Neutrophil (primary cell): ENCODE results near the gene PAQR5.
"Not testable (repeated sequence)": the region's sequence is repeated elsewhere in the genome, so short reads cannot be mapped to it uniquely, and the experiment has no call there.

Experiments used
- H3K27ac ChIP-seq: fragments of 200-600 bp; sonication (generic); 2 replicates; pipeline ENCODE4 v1.5.1; 2016; ENCODE audit warnings: mild to moderate bottlenecking, moderate library complexity
- H3K27me3 ChIP-seq: fragments of 200-600 bp; sonication (generic); 2 replicates; pipeline ENCODE4 v1.6.0; 2016; ENCODE audit warnings: mild to moderate bottlenecking
- H3K36me3 ChIP-seq: fragments of 200-600 bp; sonication (generic); 2 replicates; pipeline ENCODE4 v1.5.1; 2017
- H3K4me1 ChIP-seq, 2 experiments: fragments of 200-600 bp in 1 of 2; sonication (generic) in 1 of 2; 1 replicate in 1 of 2; 2 replicates in 1 of 2; pipeline versions ENCODE4 v1.5.1 to v1.6.1; 2013 to 2016; ENCODE audit warnings: low read depth in 1 of 2, low read length in 1 of 2, mild to moderate bottlenecking in 1 of 2, moderate library complexity in 1 of 2; ENCODE audit not compliant: control insufficient read depth in 1 of 2, insufficient read depth in 1 of 2
- H3K4me3 ChIP-seq, 2 experiments: fragments of 200-600 bp in 1 of 2; sonication (generic) in 1 of 2; 1 replicate in 1 of 2; 2 replicates in 1 of 2; pipeline ENCODE4 v1.5.1; 2013 to 2016; ENCODE audit warnings: low read depth in 1 of 2, low read length in 1 of 2, mild to moderate bottlenecking in 1 of 2, moderate library complexity in 1 of 2
- H3K9me3 ChIP-seq: fragments of 200-600 bp; sonication (generic); 2 replicates; pipeline ENCODE4 v1.5.1; 2016
- TF ChIP-seq, protein P1 (sequence below): fragments of 200-600 bp; sonication (generic); IDR thresholded peaks from 2 replicates; pipeline ENCODE4 v1.5.1; 2016; ENCODE audit warnings: antibody characterized with exemption

The PAQR5 gene

DNA sequence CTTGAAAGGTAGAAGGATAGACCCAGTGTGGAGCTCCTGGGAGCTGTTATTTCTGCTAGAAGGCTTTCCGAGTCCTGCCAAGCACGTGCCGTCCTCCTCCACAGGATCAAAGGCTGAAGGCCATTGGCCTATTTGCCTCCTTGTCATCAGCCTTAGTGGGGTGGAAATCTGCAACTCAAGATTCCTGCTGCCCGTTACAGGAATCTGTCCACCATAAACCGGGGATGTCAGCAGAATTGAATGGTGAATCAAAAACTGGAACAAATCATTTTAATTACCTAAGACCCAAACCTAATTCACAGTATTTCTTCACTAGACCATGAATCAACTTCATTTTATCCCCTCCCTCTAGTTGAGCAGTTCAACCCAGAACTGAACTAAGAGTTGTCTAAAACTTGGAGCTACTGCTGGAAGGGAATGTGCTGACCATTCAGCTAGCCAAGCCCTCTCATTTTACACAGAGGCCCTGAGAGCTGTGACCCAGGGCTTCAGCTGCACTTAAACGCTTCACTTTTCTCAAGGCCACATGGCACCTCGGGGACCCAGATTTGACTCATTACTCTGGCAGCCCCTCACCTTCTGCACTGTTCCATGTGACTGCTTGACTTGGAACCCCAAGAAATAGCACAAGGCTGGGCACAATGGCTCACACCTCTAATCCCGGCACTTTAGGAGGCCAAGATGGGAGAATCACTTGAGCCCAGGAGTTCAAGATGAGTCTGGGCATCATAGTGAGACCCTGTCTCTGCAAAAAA is 78.7 kb downstream of the PAQR5 start:
- Histone ChIP-seq H3K27me3 (no peaks in the 10 kb centered on the region), H3K9me3 (no peaks in the 10 kb centered on the region), H3K36me3 (no peaks in the 10 kb centered on the region), H3K4me1 (peaks cover 0 to 3% of the 10 kb centered on the region in 2 experiments), H3K4me3 (no peak overlapping the region), H3K27ac (no peak overlapping the region)
- TF ChIP-seq, protein P1, sequence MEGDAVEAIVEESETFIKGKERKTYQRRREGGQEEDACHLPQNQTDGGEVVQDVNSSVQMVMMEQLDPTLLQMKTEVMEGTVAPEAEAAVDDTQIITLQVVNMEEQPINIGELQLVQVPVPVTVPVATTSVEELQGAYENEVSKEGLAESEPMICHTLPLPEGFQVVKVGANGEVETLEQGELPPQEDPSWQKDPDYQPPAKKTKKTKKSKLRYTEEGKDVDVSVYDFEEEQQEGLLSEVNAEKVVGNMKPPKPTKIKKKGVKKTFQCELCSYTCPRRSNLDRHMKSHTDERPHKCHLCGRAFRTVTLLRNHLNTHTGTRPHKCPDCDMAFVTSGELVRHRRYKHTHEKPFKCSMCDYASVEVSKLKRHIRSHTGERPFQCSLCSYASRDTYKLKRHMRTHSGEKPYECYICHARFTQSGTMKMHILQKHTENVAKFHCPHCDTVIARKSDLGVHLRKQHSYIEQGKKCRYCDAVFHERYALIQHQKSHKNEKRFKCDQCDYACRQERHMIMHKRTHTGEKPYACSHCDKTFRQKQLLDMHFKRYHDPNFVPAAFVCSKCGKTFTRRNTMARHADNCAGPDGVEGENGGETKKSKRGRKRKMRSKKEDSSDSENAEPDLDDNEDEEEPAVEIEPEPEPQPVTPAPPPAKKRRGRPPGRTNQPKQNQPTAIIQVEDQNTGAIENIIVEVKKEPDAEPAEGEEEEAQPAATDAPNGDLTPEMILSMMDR, result no peak

DNA sequence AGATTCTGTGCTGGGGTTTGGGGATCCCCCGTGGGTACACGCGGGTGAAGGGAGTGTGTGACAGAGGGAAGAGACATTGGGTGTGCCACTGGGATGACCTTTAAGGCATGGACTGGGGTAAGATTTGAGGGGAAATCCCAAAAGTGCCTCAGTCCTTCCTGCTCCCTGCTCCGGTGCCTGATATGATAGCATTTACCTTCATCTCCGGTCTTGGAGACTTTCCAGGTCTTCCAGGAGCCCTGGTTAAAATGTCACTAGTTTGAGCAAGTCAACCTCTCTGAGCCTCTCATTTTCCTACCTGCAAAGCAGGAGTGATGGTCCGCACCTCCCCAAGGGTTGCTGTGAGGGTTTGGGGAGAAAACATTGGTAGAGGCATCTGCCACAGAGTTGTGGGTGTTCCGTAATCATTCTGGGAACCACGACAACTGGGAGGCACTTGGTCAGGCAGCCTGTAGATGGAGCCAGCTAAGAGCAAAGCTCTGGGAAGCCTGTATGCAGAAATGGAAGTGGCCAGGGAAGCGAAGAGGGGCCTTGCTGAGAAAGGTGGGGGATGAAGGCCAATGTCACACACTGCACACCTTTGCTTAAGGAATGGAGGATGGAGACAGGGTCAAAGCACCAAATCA is 81.5 kb downstream of the PAQR5 start:
- no peaks in the 10 kb centered on the region for H3K9me3 ChIP-seq
- no peak overlapping the region for H3K27ac ChIP-seq
- H3K27me3 ChIP-seq, result no peaks in the 10 kb centered on the region
- no peak overlapping the region for H3K4me3 ChIP-seq
- no peaks in the 10 kb centered on the region for H3K4me1 ChIP-seq
- no peaks in the 10 kb centered on the region for H3K36me3 ChIP-seq
- TF ChIP-seq, protein P1, result no peak

DNA sequence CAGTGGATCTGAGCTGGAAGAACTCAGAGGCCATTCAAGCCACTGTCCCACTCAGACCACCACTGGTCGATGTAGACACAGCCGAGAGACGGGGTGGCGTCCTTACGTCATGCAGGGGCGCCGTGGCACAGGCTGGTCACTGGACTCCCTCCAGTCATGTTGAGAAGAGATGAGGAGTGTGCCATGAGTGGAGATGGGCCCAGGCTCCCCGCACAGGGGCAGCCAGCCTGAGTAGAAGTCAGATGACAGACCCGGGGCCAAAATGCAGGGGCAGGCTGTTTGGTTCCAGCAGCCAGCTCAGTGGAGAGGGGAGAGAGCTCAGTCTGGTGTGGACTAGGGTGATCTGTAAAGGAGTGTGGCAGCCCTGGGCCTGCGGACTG is 82.0 kb downstream of the PAQR5 start:
- no peaks in the 10 kb centered on the region for H3K27me3 ChIP-seq
- H3K9me3 ChIP-seq, result no peaks in the 10 kb centered on the region
- H3K4me1 ChIP-seq, result no peaks in the 10 kb centered on the region
- no peak overlapping the region for H3K27ac ChIP-seq
- no peak overlapping the region for H3K4me3 ChIP-seq
- H3K36me3 ChIP-seq, result no peaks in the 10 kb centered on the region
- TF ChIP-seq, protein P1, result no peak

DNA sequence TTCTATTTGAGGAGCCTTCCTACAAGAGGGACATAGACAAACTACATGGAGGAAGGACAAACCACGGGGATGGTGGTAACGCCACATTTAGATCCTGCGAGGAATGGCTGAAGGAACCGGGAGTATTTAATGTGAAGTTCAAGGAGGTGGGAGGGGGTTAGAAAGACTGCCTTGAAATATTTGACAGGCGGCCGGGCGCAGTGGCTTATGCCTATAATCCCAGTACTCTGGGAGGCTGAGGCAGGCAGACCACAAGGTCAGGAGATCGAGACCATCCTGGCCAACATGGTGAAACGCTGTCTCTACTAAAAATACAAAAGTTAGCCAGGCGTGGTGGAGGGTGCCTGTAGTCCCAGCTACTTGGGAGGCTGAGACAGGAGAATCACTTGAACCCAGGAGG is 83.5 kb downstream of the PAQR5 start:
- H3K36me3 ChIP-seq, H3K27me3 ChIP-seq, H3K4me1 ChIP-seq, H3K27ac ChIP-seq, H3K9me3 ChIP-seq, H3K4me3 ChIP-seq: not testable (repeated sequence)

DNA sequence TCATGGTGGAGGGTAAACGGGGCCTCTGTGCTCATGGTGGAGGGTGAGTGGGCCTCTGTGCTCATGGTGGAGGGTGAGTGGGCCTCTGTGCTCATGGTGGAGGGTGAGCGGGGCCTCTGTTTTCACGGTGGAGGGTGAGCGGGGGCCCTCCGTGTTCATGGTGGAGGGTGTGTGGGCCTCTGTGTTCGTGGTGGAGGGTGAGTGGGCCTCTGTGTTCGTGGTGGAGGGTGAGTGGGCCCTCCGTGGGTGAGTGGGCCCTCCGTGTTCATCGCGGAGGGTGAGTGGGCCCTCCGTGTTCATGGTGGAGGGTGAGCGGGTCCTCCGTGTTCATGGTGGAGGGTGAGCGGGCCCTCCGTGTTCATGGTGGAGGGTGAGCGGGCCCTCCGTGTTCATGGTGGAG is 85.4 kb downstream of the PAQR5 start:
- H3K9me3 ChIP-seq, H3K27ac ChIP-seq, H3K27me3 ChIP-seq, H3K4me1 ChIP-seq, H3K4me3 ChIP-seq, H3K36me3 ChIP-seq: not testable (repeated sequence)

DNA sequence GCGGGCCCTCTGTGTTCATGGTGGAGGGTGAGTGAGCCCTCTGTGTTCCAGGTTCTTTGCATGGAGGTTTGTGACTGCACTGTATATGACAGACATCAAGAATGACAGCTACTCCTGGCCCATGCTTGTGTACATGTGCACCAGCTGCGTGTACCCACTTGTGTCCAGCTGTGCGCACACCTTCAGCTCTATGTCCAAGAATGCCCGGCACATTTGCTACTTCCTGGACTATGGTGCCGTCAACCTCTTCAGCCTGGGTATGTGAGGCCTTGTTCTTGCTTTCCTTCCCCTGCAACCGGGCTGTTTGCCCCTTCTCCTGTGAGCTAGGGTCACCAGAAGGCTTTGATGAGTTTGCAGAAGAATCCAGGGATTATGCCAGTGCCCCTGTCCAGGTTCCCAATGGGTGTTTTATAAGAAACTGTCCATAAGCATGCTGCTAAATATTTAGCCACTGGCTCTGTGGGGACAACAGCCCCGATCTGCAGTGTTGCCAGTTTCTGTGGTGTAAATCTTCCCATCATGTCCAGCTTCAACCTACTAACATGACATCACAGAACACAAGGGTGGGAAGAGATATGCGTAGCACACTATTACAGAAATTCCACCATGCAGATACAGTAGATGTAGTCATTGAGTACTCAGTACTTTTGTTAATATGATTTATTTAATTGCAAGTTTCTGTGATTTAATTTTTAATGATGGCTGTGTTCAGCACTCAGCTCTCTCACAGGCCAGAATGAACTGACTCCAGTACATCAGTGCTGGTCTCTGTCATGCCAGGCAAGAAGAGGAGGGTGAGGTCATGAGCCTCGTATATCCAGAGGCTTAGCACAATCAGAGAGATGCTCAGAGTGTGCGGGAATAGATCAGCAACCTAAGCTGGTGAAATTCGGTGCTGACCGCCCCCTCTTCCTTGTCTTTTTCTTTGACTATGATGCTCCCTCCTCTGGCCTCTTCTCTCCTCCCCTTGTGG is 86.2 kb downstream of the PAQR5 start:
- peaks cover 0 to 11% of the 10 kb centered on the region in 2 experiments for H3K4me1 ChIP-seq
- no peaks in the 10 kb centered on the region for H3K9me3 ChIP-seq
- no peak overlapping the region for H3K27ac ChIP-seq
- no peaks in the 10 kb centered on the region for H3K27me3 ChIP-seq
- H3K36me3 ChIP-seq, result no peaks in the 10 kb centered on the region
- H3K4me3 ChIP-seq, result no peak overlapping the region
- TF ChIP-seq, protein P1, result no peak
